Erythroblast (primary cell): ENCODE data around the gene CDS1.

Source experiments
- DNase-seq, 2 experiments: peaks; one replicate each; lab custom pipeline; 2025; lab: John Stamatoyannopoulos, UW
- GATA1 ChIP-seq: IDR thresholded peaks from 2 replicates; pipeline ENCODE4 v1.6.1; 2011; ENCODE audit warnings: low read depth, mild to moderate bottlenecking, control low read depth, low read length, moderate library complexity
- POLR2A ChIP-seq: IDR thresholded peaks from 2 replicates; pipeline ENCODE4 v1.6.1; 2011; ENCODE audit warnings: mild to moderate bottlenecking, low read length

Gene CDS1

GRCh38 chr4:84691170-84691691 is 108.3 kb downstream of the CDS1 start:
- TF ChIP-seq POLR2A: no peak
- DNase-seq: no peak

- no peak for TF ChIP-seq POLR2A
- TF ChIP-seq GATA1: no peak
- DNase-seq: no peak
Observed at GRCh38 chr4:84691800-84692199, 108.9 kb downstream of the CDS1 start.

- DNase-seq: no peak
- no peak for TF ChIP-seq POLR2A
Observed at GRCh38 chr4:84697159-84697558, 114.2 kb downstream of the CDS1 start.

GRCh38 chr4:84697615-84698201 is 114.8 kb downstream of the CDS1 start:
- TF ChIP-seq POLR2A: no peak
- no peak for TF ChIP-seq GATA1
- DNase-seq: no peak

- DNase-seq: no peak
- TF ChIP-seq GATA1 (no peak), POLR2A (no peak)
Observed at GRCh38 chr4:84699001-84699671, 116.2 kb downstream of the CDS1 start.
